ENCODE measurements around the gene TUBGCP6. TPM values are rescaled to one million over a fixed set of nuclear protein-coding genes. Genes with fewer than 3 reads are reported as not detected.

Gene TUBGCP6
- total RNA-seq, 1 donor from 2014 or later: 18.2 TPM

DNA sequence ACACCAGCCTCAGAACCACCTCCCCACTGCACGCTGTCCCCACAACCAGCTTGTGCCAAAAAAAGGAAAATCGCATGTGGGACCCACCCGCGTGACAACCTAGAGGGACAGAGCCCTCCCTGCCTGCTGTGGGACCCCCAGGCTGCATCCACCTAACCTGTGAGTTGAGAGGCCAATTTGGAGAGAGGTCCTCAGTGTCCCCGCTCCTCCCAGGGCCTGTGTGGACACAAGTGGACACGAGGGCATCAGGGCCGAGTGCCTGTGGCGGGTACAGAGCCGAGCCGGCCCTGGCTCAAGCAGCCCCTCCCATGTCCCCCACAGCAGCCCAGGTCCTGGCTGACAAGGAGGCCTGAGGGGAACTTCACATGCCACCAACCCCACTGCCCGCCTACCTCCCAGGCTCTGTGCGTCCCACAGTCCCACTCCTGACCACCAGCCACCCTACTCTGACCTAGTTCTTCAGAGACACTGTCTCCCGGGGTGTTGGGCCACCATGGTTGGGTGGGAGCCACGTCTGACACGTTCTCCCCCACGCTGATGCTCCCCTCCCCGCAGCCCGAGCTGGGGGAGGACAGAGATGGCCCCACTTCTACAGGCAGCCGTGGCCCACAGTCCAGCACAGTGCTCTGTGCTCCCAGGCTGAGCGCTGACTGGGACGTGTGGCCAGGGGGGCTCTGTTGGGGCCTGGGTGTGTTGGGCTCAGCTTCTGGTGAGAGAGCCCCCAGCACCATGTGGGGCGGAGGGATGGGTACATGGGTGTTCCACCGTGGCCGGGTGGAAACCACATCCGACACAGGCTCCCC is 24.8 kb downstream of the TUBGCP6 start:
- TF ChIP-seq, protein P1, sequence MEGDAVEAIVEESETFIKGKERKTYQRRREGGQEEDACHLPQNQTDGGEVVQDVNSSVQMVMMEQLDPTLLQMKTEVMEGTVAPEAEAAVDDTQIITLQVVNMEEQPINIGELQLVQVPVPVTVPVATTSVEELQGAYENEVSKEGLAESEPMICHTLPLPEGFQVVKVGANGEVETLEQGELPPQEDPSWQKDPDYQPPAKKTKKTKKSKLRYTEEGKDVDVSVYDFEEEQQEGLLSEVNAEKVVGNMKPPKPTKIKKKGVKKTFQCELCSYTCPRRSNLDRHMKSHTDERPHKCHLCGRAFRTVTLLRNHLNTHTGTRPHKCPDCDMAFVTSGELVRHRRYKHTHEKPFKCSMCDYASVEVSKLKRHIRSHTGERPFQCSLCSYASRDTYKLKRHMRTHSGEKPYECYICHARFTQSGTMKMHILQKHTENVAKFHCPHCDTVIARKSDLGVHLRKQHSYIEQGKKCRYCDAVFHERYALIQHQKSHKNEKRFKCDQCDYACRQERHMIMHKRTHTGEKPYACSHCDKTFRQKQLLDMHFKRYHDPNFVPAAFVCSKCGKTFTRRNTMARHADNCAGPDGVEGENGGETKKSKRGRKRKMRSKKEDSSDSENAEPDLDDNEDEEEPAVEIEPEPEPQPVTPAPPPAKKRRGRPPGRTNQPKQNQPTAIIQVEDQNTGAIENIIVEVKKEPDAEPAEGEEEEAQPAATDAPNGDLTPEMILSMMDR (IDR thresholded peaks at IDR 0.05; ENCODE audit: insufficient read depth, low read length, severe bottlenecking): no peak
- Histone ChIP-seq H3K27me3 (ENCODE audit: control insufficient read depth, insufficient read depth, low read length) (no peaks in the 10 kb centered on the region), H3K36me3 (ENCODE audit: control insufficient read depth, insufficient read depth, low read length) (peaks cover 34% of the 10 kb centered on the region), H3K4me3 (ENCODE audit: low read depth, low read length) (no peak overlapping the region)
- no peak for FAIRE-seq
- no peak for DNase-seq (ENCODE audit: low read depth)

DNA sequence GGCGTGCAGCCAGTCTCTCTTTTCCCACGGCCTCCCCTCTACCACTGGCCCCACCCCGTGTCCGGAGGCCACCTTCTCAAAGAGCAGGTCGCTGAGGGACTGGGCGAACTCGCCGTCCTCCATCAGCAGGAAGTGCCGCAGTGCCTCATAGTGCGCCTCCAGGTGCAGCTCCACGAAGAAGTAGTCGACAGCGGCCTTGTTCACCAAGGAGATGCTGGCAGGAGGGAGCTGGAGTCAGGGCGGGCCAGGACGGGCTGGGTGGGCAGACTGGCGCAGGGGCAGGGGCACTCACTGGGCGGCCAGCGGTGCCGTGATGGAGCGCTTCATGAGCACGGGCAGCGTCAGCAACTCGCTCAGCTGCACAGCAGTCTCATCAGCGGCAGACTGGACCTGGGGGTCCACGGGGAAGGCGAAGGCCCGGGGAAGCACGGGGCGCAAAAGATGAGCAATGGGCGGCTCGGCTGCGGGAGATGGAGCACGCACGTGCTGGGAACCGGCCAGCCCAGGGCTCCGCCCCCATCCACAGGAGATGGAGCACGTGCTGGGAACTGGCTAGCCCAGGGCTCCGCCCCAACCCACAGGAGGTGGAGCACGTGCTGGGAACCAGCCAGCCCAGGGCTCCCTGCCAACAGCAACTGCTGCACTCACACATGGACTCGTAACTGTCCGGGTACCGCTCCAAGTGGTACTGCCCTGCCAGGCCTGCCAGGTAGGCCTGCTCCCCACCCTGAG is 25.7 kb downstream of the TUBGCP6 start:
- Histone ChIP-seq H3K27me3 (ENCODE audit: control insufficient read depth, insufficient read depth, low read length) (no peaks in the 10 kb centered on the region), H3K4me3 (ENCODE audit: low read depth, low read length) (no peak overlapping the region), H3K36me3 (ENCODE audit: control insufficient read depth, insufficient read depth, low read length) (peaks cover 34% of the 10 kb centered on the region)
- TF ChIP-seq, protein P1 (IDR thresholded peaks at IDR 0.05; ENCODE audit: insufficient read depth, low read length, severe bottlenecking): no peak
- DNase-seq (ENCODE audit: low read depth) (peak; percentile 42), FAIRE-seq (no peak)

GRCh38 chr22:50218153-50218995 is 26.4 kb downstream of the TUBGCP6 start:
- no peak for DNase-seq (ENCODE audit: low read depth)
- peaks cover 34% of the 10 kb centered on the region for H3K36me3 ChIP-seq (ENCODE audit: control insufficient read depth, insufficient read depth, low read length)
- H3K27me3 ChIP-seq (ENCODE audit: control insufficient read depth, insufficient read depth, low read length): no peaks in the 10 kb centered on the region
- TF ChIP-seq, protein P1 (IDR thresholded peaks at IDR 0.05; ENCODE audit: insufficient read depth, low read length, severe bottlenecking): no peak
- FAIRE-seq: no peak
- no peak overlapping the region for H3K4me3 ChIP-seq (ENCODE audit: low read depth, low read length)

GRCh38 chr22:50217543-50218152 is 27.2 kb downstream of the TUBGCP6 start:
- no peak for DNase-seq (ENCODE audit: low read depth)
- no peak for FAIRE-seq
- no peaks in the 10 kb centered on the region for H3K27me3 ChIP-seq (ENCODE audit: control insufficient read depth, insufficient read depth, low read length)
- H3K36me3 ChIP-seq (ENCODE audit: control insufficient read depth, insufficient read depth, low read length): peaks cover 34% of the 10 kb centered on the region
- TF ChIP-seq, protein P1 (IDR thresholded peaks at IDR 0.05; ENCODE audit: insufficient read depth, low read length, severe bottlenecking): no peak
- no peak overlapping the region for H3K4me3 ChIP-seq (ENCODE audit: low read depth, low read length)

DNA sequence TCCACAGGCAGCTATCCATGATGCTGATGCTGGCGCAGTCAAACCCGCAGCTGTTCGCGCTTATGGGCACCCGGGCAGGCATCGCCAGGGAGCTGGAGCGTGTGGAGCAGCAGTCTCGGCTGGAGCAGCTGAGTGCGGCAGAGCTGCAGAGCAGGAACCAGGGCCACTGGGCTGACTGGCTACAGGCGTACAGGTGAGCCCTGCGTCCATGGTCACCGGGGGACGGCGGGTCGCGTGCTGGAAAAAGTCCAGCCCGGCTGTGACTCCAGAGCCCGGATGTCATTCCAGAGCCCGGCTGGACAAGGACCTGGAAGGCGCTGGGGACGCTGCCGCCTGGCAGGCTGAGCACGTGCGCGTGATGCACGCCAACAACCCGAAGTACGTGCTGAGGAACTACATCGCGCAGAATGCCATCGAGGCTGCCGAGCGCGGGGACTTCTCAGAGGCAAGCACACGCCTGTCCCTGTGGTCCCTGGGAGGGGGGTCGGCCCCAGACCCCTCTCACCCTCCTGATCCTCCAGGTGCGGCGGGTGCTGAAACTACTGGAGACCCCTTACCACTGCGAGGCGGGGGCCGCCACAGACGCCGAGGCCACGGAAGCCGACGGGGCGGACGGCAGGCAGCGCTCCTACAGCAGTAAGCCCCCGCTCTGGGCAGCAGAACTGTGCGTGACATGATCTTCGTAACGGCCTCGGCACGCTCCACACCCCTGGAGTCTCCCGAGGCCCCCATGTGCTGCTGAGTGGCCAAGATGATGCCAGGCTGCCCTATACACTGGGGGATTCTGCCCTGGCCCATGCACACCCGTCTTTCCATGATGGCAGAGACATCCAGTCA is 27.9 kb downstream of the TUBGCP6 start:
- FAIRE-seq: no peak
- Histone ChIP-seq H3K36me3 (ENCODE audit: control insufficient read depth, insufficient read depth, low read length) (peaks cover 35% of the 10 kb centered on the region), H3K27me3 (ENCODE audit: control insufficient read depth, insufficient read depth, low read length) (no peaks in the 10 kb centered on the region), H3K4me3 (ENCODE audit: low read depth, low read length) (no peak overlapping the region)
- no peak for DNase-seq (ENCODE audit: low read depth)
- TF ChIP-seq, protein P1 (IDR thresholded peaks at IDR 0.05; ENCODE audit: insufficient read depth, low read length, severe bottlenecking): no peak
